ENCODE data around the gene PRKN. TPM values are rescaled to one million over a fixed set of nuclear protein-coding genes. Genes with fewer than 3 reads are reported as not detected.

The PRKN gene
- total and polyA plus RNA-seq, 2 donors (not counting 3 experiments of a cell fraction or from before 2014, with no cell fraction given), result 0.06 TPM; not detected in 1

GRCh38 chr6:162032620-162033019 is 694.9 kb downstream of the PRKN start:
- no peak overlapping the region for H3K4me2 ChIP-seq (ENCODE audit: insufficient read depth, low read length)
- intact Hi-C loops (cut with micrococcal nuclease), result no loop called here
- BruUV-seq (replicated peaks), result no TSS peak
- H4K20me1 ChIP-seq (replicated peaks; ENCODE audit: control insufficient read depth, extremely low read depth, insufficient read depth, low read length), result no peaks in the 10 kb centered on the region
- no peak for DNase-seq (ENCODE audit: low read depth, low spot score)
- H3K27me3 ChIP-seq (ENCODE audit: control insufficient read depth in 2 of 2, insufficient read depth in 2 of 2, low read length in 2 of 2), result no peaks in the 10 kb centered on the region
- no peak overlapping the region for H3K9ac ChIP-seq (replicated peaks; ENCODE audit: extremely low read depth, insufficient read depth, low read length)
- CTCF ChIA-PET, result no interaction called here
- H2AFZ ChIP-seq (ENCODE audit: low read depth, low read length), result no peak overlapping the region
- H3K36me3 ChIP-seq (ENCODE audit: control insufficient read depth in 2 of 2, extremely low read depth in 1 of 2, insufficient read depth in 2 of 2, low read length in 2 of 2), result no peaks in the 10 kb centered on the region
- no peaks in the 10 kb centered on the region for H3K79me2 ChIP-seq (ENCODE audit: control insufficient read depth, insufficient read depth, low read length)
- no peaks in the 10 kb centered on the region for H3K9me3 ChIP-seq (replicated peaks; ENCODE audit: control insufficient read depth, insufficient read depth, low read length)
- no peak overlapping the region for H3K4me3 ChIP-seq (replicated peaks in 1 of 3; ENCODE audit: insufficient read depth in 1 of 3, low read depth in 1 of 3, low read length in 3 of 3)
- dilution Hi-C loops (cut with MboI; ENCODE audit: extremely low pct_ligation_motif_present, low sequenced_read_pairs), result no loop called here
- POLR2A ChIA-PET, result no interaction called here
- H3K9me1 ChIP-seq (replicated peaks; ENCODE audit: control insufficient read depth, extremely low read depth, insufficient read depth, low read length), result no peaks in the 10 kb centered on the region
- no peak overlapping the region for H3K27ac ChIP-seq (ENCODE audit: insufficient read depth, low read depth, low read length)
- TF ChIP-seq POLR2AphosphoS5 (IDR thresholded peaks at IDR 0.05; ENCODE audit: insufficient read depth, low read depth, low read length) (no peak), MYC (IDR thresholded peaks at IDR 0.05; ENCODE audit: low read depth, low read length) (no peak), GATA2 (IDR thresholded peaks at IDR 0.05; ENCODE audit: insufficient read depth, insufficient read length, low read depth, low read length) (no peak), FOS (IDR thresholded peaks at IDR 0.05; ENCODE audit: borderline replicate concordance, insufficient read depth, low read length) (no peak), CTCF (IDR thresholded peaks at IDR 0.05; ENCODE audit: extremely low read depth in 1 of 2, insufficient read depth in 1 of 2, low read depth in 1 of 2, low read length in 2 of 2) (no peak), MAX (IDR thresholded peaks at IDR 0.05; ENCODE audit: insufficient read depth, insufficient read length) (no peak), POLR2A (IDR thresholded peaks at IDR 0.05; ENCODE audit: low read depth, low read length) (no peak), JUN (IDR thresholded peaks at IDR 0.05; ENCODE audit: borderline replicate concordance, insufficient read depth, insufficient read length, low read depth) (no peak), EZH2 (IDR thresholded peaks at IDR 0.05; ENCODE audit: borderline replicate concordance, low read depth, low read length, severe bottlenecking) (no peak)
- no peak for FAIRE-seq
- no peaks in the 10 kb centered on the region for H3K4me1 ChIP-seq (ENCODE audit: control insufficient read depth, extremely low read depth, insufficient read depth, low read length)

Measured in endothelial cell of umbilical vein (primary cell).